GM12892 (cell line): ENCODE results near the gene MSMP.

ENCODE experiments used
- DNase-seq: peaks from one replicate; pipeline ENCODE4 v3.0.0; 2011; ENCODE audit not compliant: insufficient read length
- FAIRE-seq: peaks from 2 replicates; lab custom pipeline; 2011; peaks lifted over from hg19 to GRCh38; lab: Jason Lieb, UNC
- POLR2A ChIP-seq: IDR thresholded peaks from 2 replicates; pipeline ENCODE4 v1.6.1; 2011; ENCODE audit warnings: low read depth, low read length, control low read depth
- POLR2AphosphoS5 ChIP-seq: IDR thresholded peaks from 2 replicates; pipeline ENCODE4 v1.6.1; 2011; ENCODE audit warnings: low read depth, low read length, control low read depth
- TAF1 ChIP-seq: IDR thresholded peaks from 2 replicates; pipeline ENCODE4 v1.6.1; 2011; ENCODE audit warnings: low read depth, mild to moderate bottlenecking, control low read depth, low read length, borderline replicate concordance

The MSMP gene

DNA sequence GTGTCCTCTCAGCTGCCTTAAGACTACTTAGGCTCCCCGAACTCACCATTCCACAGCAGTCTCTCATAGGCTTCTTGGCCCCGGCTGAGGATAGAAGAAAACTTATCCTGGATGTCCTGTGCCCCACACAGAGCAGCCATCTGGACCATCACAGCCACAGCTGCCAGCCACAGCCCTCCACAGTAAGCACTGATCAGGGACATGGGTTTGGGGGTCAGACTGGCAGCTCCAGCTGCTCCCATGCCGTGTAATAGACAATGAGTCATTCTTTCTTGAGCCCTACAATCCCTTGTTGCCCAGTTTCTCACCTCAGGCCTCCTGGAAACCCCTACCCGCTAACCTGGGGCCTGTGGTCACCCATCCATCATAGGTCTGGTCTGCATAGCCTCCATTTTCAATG lies 15.9 kb downstream of the MSMP start:
- no peak for FAIRE-seq
- TF ChIP-seq POLR2A (no peak), TAF1 (no peak), POLR2AphosphoS5 (no peak)
- DNase-seq, result no peak

DNA sequence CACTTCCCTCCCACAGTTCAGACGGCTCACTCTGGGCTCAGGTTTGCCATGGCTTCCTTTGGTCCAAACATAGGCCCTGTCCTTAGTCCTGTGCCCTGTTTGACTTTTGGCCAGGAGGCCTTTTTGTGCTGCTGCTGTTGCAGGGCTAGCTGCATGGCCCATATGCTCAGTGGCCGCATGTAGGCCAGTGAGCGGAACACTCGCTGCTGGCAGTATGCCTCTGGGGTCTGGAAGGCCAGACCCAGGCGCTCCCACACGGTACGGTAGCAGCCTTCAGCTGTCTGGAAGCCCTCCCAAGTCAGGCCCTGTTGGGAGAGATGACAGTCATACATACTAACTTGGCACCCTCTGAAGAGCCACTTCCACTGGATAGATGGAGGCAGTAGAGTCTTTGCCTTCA lies 16.9 kb downstream of the MSMP start:
- no peak for FAIRE-seq
- TF ChIP-seq TAF1 (no peak), POLR2AphosphoS5 (no peak), POLR2A (no peak)

DNA sequence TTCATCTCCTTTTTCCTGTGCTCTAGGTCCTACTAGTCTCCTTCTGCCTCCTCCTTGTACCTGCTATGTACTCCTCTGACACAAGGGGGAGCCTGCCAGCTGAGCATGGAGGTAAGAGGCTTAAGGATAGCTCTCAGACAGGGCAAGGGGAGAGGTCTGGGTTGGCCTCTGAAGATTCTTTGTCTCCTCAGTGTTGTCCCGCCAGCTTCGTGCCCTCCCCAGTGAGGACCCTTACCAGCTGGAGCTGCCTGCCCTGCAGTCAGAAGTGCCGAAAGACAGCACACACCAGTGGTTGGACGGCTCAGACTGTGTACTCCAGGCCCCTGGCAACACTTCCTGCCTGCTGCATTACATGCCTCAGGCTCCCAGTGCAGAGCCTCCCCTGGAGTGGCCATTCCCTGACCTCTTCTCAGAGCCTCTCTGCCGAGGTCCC lies 17.9 kb downstream of the MSMP start:
- FAIRE-seq, result peak; percentile 88
- no peak for DNase-seq
- TF ChIP-seq POLR2A, result no peak
- no peak for TF ChIP-seq TAF1
- no peak for TF ChIP-seq POLR2AphosphoS5

More for the DNA sequence above, 16.9 kb downstream of the MSMP start:
- no peak for DNase-seq

DNA sequence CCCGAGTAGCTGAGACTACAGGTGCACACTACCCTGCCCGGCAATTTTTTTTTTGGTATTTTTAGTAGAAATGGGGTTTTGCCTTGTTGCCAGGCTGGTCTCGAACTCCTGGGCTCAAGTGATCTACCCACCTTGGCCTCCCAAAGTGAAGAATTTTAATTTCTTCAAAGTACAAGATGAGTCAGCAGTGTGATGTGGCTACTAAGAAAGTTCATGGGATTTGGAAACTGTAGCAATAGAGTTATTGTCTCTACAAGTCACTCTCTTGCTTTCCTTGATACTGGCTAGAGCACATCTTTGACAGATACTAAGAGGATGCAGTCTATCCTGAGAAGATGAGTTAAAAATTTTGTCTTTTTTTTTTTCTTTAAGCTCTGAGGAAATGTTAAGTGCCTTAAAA lies 20.0 kb downstream of the MSMP start:
- TF ChIP-seq POLR2AphosphoS5, result no peak
- DNase-seq (no peak), FAIRE-seq (no peak)

- TF ChIP-seq TAF1, result no peak
- FAIRE-seq (peak; percentile 67), DNase-seq (no peak)
These were observed 21.1 kb downstream of the MSMP start for GRCh38 chr9:35732800-35733541.

DNA sequence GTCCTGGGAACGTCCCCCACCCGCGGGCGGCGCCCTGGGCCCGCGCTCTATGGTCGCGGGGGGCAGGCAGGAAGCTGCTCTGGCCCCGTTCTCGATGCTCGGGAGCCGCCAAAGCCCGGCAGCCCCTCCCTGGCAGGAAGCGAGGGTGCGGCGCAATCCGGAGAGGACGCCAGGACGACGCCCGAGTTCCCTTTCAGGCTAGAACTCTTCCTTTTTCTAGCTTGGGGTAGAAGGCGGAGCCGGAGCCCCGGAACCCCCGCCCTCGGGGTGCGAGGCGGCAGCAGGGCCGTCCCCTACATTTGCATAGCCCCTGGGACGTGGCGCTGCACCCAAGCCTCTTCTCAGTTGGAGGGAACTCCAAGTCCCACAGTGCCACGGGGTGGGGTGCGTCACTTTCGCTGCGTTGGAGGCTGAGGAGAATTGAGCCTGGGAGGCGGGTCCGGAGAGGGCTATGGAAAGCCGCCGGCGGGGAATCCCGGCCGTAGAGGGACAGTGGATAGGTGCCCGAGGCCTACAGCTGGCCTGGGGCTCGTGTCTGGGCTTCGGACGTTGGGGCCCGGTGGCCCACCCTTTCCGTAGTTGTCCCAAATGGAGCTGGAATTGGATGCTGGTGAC lies 21.8 kb downstream of the MSMP start, which contains the start of the genes CREB3 and TLN1:
Gene CREB3, plus strand, starts transcription at position 482 of the 615 bp plus-strand sequence. Its CDS starts 107 bp downstream, at position 589.
Gene TLN1, minus strand, starts transcription at position 11 of the 615 bp plus-strand sequence. CDS start 6,501 bp downstream, outside the sequence.
- peak; percentile 93 for FAIRE-seq

GRCh38 chr9:35731415-35732184 lies 22.5 kb downstream of the MSMP start:
- no peak for FAIRE-seq
- no peak; the same call in 1 of the 2 replicates for TF ChIP-seq POLR2A
- peak; percentile 40; the same call in 1 of the 2 replicates for TF ChIP-seq POLR2AphosphoS5
- TF ChIP-seq TAF1, result no peak
- no peak for DNase-seq

More for the DNA sequence above, 21.8 kb downstream of the MSMP start, which contains the start of the genes CREB3 and TLN1:
- no peak; the same call in 1 of the 2 replicates for TF ChIP-seq POLR2AphosphoS5
- TF ChIP-seq POLR2A, result peak; percentile 82
- peak; percentile 76; the same call in 1 of the 2 replicates for TF ChIP-seq TAF1
- peak; percentile 92 for DNase-seq

- TF ChIP-seq TAF1 (no peak), POLR2A (no peak)
- DNase-seq (no peak), FAIRE-seq (no peak)
These were observed 23.6 kb downstream of the MSMP start for GRCh38 chr9:35730486-35730854.

DNA sequence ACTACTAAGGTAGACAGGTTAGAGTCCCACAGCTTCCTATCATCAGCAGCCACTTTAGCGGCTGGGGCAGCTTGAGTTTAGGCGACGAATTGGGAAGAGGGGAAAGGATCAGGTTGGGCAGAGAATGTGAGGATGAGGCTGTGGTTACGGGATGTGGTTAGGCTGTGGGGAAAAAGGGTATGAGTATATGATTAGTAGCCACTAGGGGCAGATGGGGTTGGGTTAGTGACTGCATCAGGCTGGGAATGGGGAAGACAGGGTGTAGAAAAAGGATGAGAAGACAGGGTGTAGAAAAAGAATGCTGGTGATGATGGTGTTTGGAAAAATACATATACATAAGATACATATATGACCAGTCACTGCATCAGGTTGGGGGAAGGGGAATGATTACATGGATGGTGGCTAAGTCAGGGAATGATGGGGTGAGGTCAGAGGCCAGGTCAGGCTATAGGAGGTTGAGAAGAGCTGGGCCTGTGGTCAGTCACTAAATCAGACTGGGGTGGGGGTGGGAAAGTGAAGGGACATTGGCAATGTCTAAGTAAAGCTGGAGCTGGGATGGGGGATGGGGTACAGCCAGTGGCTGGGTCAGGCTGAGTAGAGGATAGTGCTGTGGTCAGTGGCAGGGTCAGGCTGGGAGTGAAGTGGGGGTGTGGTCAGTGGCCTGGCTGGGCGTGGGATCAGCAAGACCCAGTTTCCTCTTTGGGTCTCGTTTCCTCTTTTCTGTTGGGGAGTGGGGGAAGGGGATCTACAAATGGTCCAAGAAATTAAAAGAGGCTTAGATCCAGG lies 24.2 kb downstream of the MSMP start:
- no peak; the same call in 1 of the 2 replicates for TF ChIP-seq POLR2AphosphoS5
- TF ChIP-seq POLR2A, result peak; percentile 17; the same call in 1 of the 2 replicates
- DNase-seq (no peak), FAIRE-seq (peak; percentile 79)

DNA sequence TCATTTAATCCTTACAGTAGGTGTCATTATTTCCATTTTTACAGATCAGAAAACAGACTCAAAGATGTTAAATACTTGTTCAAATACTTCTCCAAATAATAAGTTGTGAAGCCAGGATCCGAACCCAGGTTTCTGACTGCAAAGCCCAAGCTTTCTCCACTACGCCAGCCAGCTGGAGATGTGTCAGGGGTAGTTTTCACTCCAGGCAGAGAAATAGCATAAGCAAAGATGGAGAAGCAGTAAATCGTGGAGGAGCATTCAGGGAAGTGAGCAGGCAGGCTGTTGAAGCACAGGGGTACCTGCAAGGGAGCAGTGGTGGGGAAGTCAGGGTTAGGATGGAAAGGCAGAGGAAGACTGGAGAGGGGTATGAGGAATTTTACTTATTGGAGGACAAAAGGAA lies 25.0 kb downstream of the MSMP start:
- TF ChIP-seq TAF1, result no peak
- no peak for TF ChIP-seq POLR2AphosphoS5
- no peak for TF ChIP-seq POLR2A
- FAIRE-seq, result no peak
- no peak for DNase-seq
